ENCODE data around the gene ACOX3. TPM values are rescaled to one million over a fixed set of nuclear protein-coding genes. Genes with fewer than 3 reads are reported as not detected.

ACOX3 gene
- total and polyA plus RNA-seq, 9 of the 15 experiments (the other 6 are each of a cell fraction or from before 2014, with no cell fraction given): 0.68 to 7.3 (median 3.7) TPM

DNA sequence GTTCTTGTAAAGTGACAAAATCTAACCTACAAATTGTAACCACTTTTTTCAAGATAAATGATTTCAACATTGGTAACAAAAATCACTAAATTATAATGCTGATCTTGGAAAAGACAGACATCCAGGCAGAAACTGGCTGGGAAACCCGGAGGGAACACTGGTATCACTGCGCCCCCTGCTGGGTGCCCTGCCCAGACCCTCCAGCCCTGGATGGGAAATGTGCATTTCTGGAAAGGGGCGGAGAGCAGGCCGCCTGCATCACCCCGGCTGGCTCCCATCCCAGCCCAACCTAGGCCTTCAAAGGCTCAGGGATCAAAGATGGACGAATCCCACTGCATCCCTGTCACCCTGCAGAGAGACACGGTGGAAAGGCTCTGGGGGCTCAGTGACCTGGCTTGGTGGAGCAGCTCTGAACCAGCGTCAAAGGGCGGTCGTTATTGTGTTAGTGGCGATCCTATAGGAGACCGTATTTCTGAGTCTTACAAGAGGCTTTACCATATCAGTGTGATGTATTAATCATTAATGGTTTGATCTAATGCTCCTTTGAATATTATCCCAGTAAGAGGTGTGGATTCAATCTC, 37.3 kb downstream of the ACOX3 start:
- Histone ChIP-seq H4K20me1 (replicated peaks; ENCODE audit: control insufficient read depth, insufficient read depth, low read length) (no peaks in the 10 kb centered on the region), H3K9me3 (replicated peaks; ENCODE audit: control insufficient read depth, insufficient read depth, low read depth, low read length) (no peaks in the 10 kb centered on the region), H3K27me3 (ENCODE audit: control insufficient read depth in 2 of 2, insufficient read depth in 2 of 2, low read length in 2 of 2) (no peaks in the 10 kb centered on the region), H3K4me3 (no peak overlapping the region), H3K4me2 (ENCODE audit: insufficient read depth, low read length) (no peak overlapping the region), H3K36me3 (ENCODE audit: control insufficient read depth, insufficient read depth, low read length) (no peaks in the 10 kb centered on the region), H3K9ac (ENCODE audit: insufficient read depth in 1 of 2, low read depth in 2 of 2, low read length in 2 of 2) (no peak overlapping the region), H3K27ac (ENCODE audit: extremely low read depth, low read depth, low read length) (no peak overlapping the region), H3K4me1 (replicated peaks in 1 of 2; ENCODE audit: control insufficient read depth in 2 of 2, insufficient read depth in 2 of 2, low read length in 2 of 2) (peaks cover 0 to 13% of the 10 kb centered on the region in 2 experiments; a peak in 1 of 5 replicates), H2AFZ (ENCODE audit: low read depth, low read length) (no peak overlapping the region), H3K79me2 (ENCODE audit: control insufficient read depth, insufficient read depth, low read length) (no peaks in the 10 kb centered on the region), H3K9me1 (ENCODE audit: control insufficient read depth, insufficient read depth, low read length) (no peaks in the 10 kb centered on the region)
- ChIA-PET CTCF (ENCODE audit: low intra/inter-chr PET ratio) (interaction anchor here (0.7 to 4.9 kb wide), 7 partner anchors 83 to 226 kb away, joined by 4 to 69 read pairs (median 8); no protein-coding TSS in a partner anchor), POLR2A (interaction anchor here (1.4 kb wide), 1 partner anchor 100 kb away, joined by 4 read pairs; no protein-coding TSS in a partner anchor)
- no TSS peak for BruUV-seq (replicated peaks)
- intact Hi-C loops (cut with micrococcal nuclease): loop anchor here (1.0 to 10.0 kb wide), 5 partner anchors 81 to 228 kb away; no protein-coding TSS in a partner anchor
- peak; percentile 87 for FAIRE-seq
- in situ Hi-C loops (cut with MboI): loop anchor here (5.0 to 10.0 kb wide), 2 partner anchors 161 to 238 kb away; no protein-coding TSS in a partner anchor
- peak; percentile 93 for ATAC-seq
- peak; percentile 75 to 91 (median 87) for DNase-seq (ENCODE audit: extremely low read depth in 1 of 4, low spot score in 3 of 4)
- 42% methylated on average over 12 of the region's 12 CpGs for WGBS (ENCODE audit: insufficient coverage, low coverage, missing lambda C conversion rate)
- TF ChIP-seq STAG1 (CRISPR knock-in tag; IDR thresholded peaks at IDR 0.05; ENCODE audit: borderline replicate concordance): peak; percentile 86
- TF ChIP-seq SRF (CRISPR knock-in tag; IDR thresholded peaks at IDR 0.05): peak in 1 of 2 experiments; percentile 21; a peak in 1 of 4 replicates
- no peak for TF ChIP-seq HDAC6 (IDR thresholded peaks at IDR 0.05; ENCODE audit: low read depth, low read length)
- 0 out of 2 replicates have a peak, but pooled peaks have one; percentile 30 for TF ChIP-seq MAFG (tag; conservative IDR thresholded peaks at IDR 0.05)
- TF ChIP-seq, protein P1, sequence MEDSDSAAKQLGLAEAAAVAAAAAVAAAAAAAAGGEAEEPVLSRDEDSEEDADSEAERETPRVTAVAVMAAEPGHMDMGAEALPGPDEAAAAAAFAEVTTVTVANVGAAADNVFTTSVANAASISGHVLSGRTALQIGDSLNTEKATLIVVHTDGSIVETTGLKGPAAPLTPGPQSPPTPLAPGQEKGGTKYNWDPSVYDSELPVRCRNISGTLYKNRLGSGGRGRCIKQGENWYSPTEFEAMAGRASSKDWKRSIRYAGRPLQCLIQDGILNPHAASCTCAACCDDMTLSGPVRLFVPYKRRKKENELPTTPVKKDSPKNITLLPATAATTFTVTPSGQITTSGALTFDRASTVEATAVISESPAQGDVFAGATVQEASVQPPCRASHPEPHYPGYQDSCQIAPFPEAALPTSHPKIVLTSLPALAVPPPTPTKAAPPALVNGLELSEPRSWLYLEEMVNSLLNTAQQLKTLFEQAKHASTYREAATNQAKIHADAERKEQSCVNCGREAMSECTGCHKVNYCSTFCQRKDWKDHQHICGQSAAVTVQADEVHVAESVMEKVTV (CRISPR knock-in tag; IDR thresholded peaks at IDR 0.05): peak; percentile 95
- peak; percentile 47 for TF ChIP-seq ZNF316 (IDR thresholded peaks at IDR 0.05)
- no peak for TF ChIP-seq JUNB (CRISPR knock-in tag; conservative IDR thresholded peaks at IDR 0.05)
- TF ChIP-seq ZNF263 (CRISPR knock-in tag; IDR thresholded peaks at IDR 0.05; ENCODE audit: borderline replicate concordance): peak; percentile 43; the same call in 1 of the 2 replicates
- TF ChIP-seq KLF6 (CRISPR knock-in tag; IDR thresholded peaks at IDR 0.05; ENCODE audit: borderline replicate concordance): no peak
- TF ChIP-seq RB1 (IDR thresholded peaks at IDR 0.05; ENCODE audit: low read depth): 0 out of 2 replicates have a peak, but pooled peaks have one; percentile 30
- TF ChIP-seq, protein P2, sequence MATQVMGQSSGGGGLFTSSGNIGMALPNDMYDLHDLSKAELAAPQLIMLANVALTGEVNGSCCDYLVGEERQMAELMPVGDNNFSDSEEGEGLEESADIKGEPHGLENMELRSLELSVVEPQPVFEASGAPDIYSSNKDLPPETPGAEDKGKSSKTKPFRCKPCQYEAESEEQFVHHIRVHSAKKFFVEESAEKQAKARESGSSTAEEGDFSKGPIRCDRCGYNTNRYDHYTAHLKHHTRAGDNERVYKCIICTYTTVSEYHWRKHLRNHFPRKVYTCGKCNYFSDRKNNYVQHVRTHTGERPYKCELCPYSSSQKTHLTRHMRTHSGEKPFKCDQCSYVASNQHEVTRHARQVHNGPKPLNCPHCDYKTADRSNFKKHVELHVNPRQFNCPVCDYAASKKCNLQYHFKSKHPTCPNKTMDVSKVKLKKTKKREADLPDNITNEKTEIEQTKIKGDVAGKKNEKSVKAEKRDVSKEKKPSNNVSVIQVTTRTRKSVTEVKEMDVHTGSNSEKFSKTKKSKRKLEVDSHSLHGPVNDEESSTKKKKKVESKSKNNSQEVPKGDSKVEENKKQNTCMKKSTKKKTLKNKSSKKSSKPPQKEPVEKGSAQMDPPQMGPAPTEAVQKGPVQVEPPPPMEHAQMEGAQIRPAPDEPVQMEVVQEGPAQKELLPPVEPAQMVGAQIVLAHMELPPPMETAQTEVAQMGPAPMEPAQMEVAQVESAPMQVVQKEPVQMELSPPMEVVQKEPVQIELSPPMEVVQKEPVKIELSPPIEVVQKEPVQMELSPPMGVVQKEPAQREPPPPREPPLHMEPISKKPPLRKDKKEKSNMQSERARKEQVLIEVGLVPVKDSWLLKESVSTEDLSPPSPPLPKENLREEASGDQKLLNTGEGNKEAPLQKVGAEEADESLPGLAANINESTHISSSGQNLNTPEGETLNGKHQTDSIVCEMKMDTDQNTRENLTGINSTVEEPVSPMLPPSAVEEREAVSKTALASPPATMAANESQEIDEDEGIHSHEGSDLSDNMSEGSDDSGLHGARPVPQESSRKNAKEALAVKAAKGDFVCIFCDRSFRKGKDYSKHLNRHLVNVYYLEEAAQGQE (IDR thresholded peaks at IDR 0.05; ENCODE audit: borderline replicate concordance): peak; percentile 92
- TF ChIP-seq, protein P2 (CRISPR knock-in tag; IDR thresholded peaks at IDR 0.05; ENCODE audit: low read depth): no peak
- 0 out of 2 replicates have a peak, but pooled peaks have one; percentile 13 for TF ChIP-seq MAFK (IDR thresholded peaks at IDR 0.05; ENCODE audit: low read length)

Data from K562 (cell line).